HepG2 (cell line): Measurements from ENCODE around the gene INF2. TPM values are rescaled to one million over a fixed set of nuclear protein-coding genes. Genes with fewer than 3 reads are reported as not detected.
A peak's percentile ranks its signal among the peaks of the same experiment; 100 is the strongest.

ENCODE experiments used
- BRD4 ChIP-seq: sonication (generic); formaldehyde crosslinking; IDR thresholded peaks from 2 replicates; pipeline ENCODE4 v1.4.0; 2020; ENCODE audit warnings: missing genetic modification reagents
- ERF ChIP-seq: IDR thresholded peaks from 2 replicates; pipeline ENCODE4 v1.6.1; 2018; ENCODE audit warnings: missing biosample characterization, missing genetic modification reagents
- ETV5 ChIP-seq: IDR thresholded peaks from 2 replicates; pipeline ENCODE4 v1.6.1; 2018; ENCODE audit warnings: missing biosample characterization, missing genetic modification reagents, inconsistent platforms, borderline replicate concordance
- MXD4 ChIP-seq: IDR thresholded peaks from 2 replicates; pipeline ENCODE4 v1.6.1; 2016; ENCODE audit warnings: mild to moderate bottlenecking, missing biosample characterization, missing genetic modification reagents
- NCOA1 ChIP-seq: sonication (generic); formaldehyde crosslinking; IDR thresholded peaks from 2 replicates; pipeline ENCODE4 v1.9.0; 2021; ENCODE audit warnings: missing genetic modification reagents
- NR2F2 ChIP-seq: IDR thresholded peaks from 2 replicates; pipeline ENCODE4 v1.6.1; 2012; ENCODE audit warnings: low read depth, inconsistent platforms, borderline replicate concordance
- PLRG1 ChIP-seq: fragments of 450-650 bp; conservative IDR thresholded peaks from 2 replicates; pipeline ENCODE4 v1.6.1; 2016
- RORA ChIP-seq: sonication (generic); formaldehyde crosslinking; IDR thresholded peaks from 2 replicates; pipeline ENCODE4 v1.5.0; 2020; ENCODE audit warnings: mild to moderate bottlenecking, missing genetic modification reagents, moderate library complexity
- TEAD3 ChIP-seq: optimal IDR thresholded peaks from 2 replicates; pipeline ENCODE3; 2016; ENCODE audit warnings: borderline replicate concordance
- ZNF563 ChIP-seq: sonication (generic); formaldehyde crosslinking; IDR thresholded peaks from 2 replicates; pipeline ENCODE4 v1.8.0; 2022; ENCODE audit warnings: mild to moderate bottlenecking, moderate library complexity, missing genetic modification reagents
- ZNF746 ChIP-seq: sonication (generic); formaldehyde crosslinking; IDR thresholded peaks from 2 replicates; pipeline ENCODE4 v1.8.0; 2022; ENCODE audit warnings: mild to moderate bottlenecking, missing genetic modification reagents
- ZNF761 ChIP-seq: sonication (generic); formaldehyde crosslinking; conservative IDR thresholded peaks from 2 replicates; pipeline ENCODE4 v1.4.0; 2020; ENCODE audit warnings: mild to moderate bottlenecking, missing genetic modification reagents
- ZNF792 ChIP-seq: IDR thresholded peaks from 2 replicates; pipeline ENCODE4 v1.6.1; 2016
- polyA plus RNA-seq, 8 experiments: library from polyadenylated mRNA; depleted of rRNA in 3 of 8; stranded (reverse) in 7 of 8; unstranded in 1 of 8; fragments of >200 nt; fragmentation: Illumina TruSeq in 4 of 8; extraction: Trizol in 4 of 8; gene quantifications; 2 replicates each; pipeline versions ENCODE4 v1.2.1 to v1.2.3, GENCODE V29; 2011 to 2016; ENCODE audit warnings: low read depth in 4 of 8, missing spikeins in 1 of 8, mixed read lengths in 1 of 8; ENCODE audit not compliant: insufficient read depth in 1 of 8
- total RNA-seq, 5 experiments: library from RNA; depleted of rRNA; stranded (reverse); fragments of >200 nt; fragmentation: Illumina TruSeq; extraction: Trizol; gene quantifications; 2 replicates each; pipeline ENCODE4 v1.2.3, GENCODE V29; 2016; ENCODE audit warnings: low read depth in 1 of 5
- TF ChIP-seq, protein P1 (sequence below): sonication (generic); formaldehyde crosslinking; conservative IDR thresholded peaks from 2 replicates; pipeline ENCODE4 v1.4.0; 2020; ENCODE audit warnings: mild to moderate bottlenecking, missing genetic modification reagents, moderate library complexity
- TF ChIP-seq, protein P2 (sequence below): sonication (generic); formaldehyde crosslinking; IDR thresholded peaks from 2 replicates; pipeline ENCODE4 v1.4.0; 2020; ENCODE audit warnings: mild to moderate bottlenecking, missing genetic modification reagents
- TF ChIP-seq, protein P3 (sequence below): IDR thresholded peaks from 2 replicates; pipeline ENCODE4 v1.4.0; 2020; ENCODE audit warnings: mild to moderate bottlenecking, missing genetic modification reagents

The INF2 gene
- total and polyA plus RNA-seq, 2 of the 13 experiments (the other 11 are each of a cell fraction or from before 2014, with no cell fraction given): 16.4 to 26.4 TPM

DNA sequence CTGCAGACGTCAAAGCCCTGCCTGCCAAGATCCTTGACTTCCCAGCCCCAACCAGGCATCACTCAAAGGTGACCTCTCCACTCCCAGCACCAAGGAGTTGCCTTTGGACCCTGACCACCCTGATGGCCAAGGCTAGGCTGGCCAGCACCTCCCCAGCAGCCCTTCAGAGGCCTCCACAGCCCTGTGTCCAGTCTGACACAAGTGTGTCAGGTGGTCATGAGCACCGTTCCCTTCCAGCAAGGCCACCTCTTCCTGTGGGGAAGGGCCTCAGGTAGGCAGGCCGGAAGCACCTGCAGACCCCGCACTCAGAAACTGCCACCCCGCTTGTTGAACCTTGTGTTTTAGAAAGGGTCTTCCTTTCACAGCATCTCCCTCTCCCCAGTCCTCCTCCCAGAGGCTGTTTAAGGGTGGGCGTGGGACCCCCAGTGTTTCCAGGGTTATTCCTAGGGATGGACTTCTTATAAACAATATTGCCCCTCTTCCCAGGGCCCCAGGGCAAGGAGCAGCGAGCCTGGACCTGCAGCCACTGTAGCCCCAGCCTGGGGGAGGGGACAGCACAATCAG lies 13.2 kb upstream of the INF2 start (continued):
- 0 out of 2 replicates have a peak, but pooled peaks have one; percentile 4 for TF ChIP-seq ETV5
- TF ChIP-seq NCOA1 (CRISPR knock-in tag): no peak
- TF ChIP-seq, protein P1, sequence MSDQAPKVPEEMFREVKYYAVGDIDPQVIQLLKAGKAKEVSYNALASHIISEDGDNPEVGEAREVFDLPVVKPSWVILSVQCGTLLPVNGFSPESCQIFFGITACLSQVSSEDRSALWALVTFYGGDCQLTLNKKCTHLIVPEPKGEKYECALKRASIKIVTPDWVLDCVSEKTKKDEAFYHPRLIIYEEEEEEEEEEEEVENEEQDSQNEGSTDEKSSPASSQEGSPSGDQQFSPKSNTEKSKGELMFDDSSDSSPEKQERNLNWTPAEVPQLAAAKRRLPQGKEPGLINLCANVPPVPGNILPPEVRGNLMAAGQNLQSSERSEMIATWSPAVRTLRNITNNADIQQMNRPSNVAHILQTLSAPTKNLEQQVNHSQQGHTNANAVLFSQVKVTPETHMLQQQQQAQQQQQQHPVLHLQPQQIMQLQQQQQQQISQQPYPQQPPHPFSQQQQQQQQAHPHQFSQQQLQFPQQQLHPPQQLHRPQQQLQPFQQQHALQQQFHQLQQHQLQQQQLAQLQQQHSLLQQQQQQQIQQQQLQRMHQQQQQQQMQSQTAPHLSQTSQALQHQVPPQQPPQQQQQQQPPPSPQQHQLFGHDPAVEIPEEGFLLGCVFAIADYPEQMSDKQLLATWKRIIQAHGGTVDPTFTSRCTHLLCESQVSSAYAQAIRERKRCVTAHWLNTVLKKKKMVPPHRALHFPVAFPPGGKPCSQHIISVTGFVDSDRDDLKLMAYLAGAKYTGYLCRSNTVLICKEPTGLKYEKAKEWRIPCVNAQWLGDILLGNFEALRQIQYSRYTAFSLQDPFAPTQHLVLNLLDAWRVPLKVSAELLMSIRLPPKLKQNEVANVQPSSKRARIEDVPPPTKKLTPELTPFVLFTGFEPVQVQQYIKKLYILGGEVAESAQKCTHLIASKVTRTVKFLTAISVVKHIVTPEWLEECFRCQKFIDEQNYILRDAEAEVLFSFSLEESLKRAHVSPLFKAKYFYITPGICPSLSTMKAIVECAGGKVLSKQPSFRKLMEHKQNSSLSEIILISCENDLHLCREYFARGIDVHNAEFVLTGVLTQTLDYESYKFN: peak; percentile 45; the same call in 1 of the 2 replicates
- TF ChIP-seq ZNF792 (CRISPR knock-in tag): no peak
- 0 out of 2 replicates have a peak, but pooled peaks have one; percentile 9 for TF ChIP-seq ERF (CRISPR knock-in tag)
- no peak for TF ChIP-seq MXD4
- TF ChIP-seq TEAD3: no peak
- 0 out of 2 replicates have a peak, but pooled peaks have one; percentile 18 for TF ChIP-seq ZNF761
- TF ChIP-seq BRD4 (CRISPR knock-in tag): no peak
- 0 out of 2 replicates have a peak, but pooled peaks have one; percentile 35 for TF ChIP-seq ZNF746 (CRISPR knock-in tag)
- TF ChIP-seq, protein P2, sequence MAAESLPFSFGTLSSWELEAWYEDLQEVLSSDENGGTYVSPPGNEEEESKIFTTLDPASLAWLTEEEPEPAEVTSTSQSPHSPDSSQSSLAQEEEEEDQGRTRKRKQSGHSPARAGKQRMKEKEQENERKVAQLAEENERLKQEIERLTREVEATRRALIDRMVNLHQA (CRISPR knock-in tag): no peak
- TF ChIP-seq PLRG1: no peak
- TF ChIP-seq NR2F2: no peak
- TF ChIP-seq RORA: no peak
- TF ChIP-seq, protein P3, sequence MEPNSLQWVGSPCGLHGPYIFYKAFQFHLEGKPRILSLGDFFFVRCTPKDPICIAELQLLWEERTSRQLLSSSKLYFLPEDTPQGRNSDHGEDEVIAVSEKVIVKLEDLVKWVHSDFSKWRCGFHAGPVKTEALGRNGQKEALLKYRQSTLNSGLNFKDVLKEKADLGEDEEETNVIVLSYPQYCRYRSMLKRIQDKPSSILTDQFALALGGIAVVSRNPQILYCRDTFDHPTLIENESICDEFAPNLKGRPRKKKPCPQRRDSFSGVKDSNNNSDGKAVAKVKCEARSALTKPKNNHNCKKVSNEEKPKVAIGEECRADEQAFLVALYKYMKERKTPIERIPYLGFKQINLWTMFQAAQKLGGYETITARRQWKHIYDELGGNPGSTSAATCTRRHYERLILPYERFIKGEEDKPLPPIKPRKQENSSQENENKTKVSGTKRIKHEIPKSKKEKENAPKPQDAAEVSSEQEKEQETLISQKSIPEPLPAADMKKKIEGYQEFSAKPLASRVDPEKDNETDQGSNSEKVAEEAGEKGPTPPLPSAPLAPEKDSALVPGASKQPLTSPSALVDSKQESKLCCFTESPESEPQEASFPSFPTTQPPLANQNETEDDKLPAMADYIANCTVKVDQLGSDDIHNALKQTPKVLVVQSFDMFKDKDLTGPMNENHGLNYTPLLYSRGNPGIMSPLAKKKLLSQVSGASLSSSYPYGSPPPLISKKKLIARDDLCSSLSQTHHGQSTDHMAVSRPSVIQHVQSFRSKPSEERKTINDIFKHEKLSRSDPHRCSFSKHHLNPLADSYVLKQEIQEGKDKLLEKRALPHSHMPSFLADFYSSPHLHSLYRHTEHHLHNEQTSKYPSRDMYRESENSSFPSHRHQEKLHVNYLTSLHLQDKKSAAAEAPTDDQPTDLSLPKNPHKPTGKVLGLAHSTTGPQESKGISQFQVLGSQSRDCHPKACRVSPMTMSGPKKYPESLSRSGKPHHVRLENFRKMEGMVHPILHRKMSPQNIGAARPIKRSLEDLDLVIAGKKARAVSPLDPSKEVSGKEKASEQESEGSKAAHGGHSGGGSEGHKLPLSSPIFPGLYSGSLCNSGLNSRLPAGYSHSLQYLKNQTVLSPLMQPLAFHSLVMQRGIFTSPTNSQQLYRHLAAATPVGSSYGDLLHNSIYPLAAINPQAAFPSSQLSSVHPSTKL (CRISPR knock-in tag): no peak
- TF ChIP-seq ZNF563 (CRISPR knock-in tag): 0 out of 2 replicates have a peak, but pooled peaks have one; percentile 16
- TF ChIP-seq, all 625 proteins: peak for 8
